Measurements from ENCODE around the gene CDC14B. TPM values are rescaled to one million over a fixed set of nuclear protein-coding genes. Genes with fewer than 3 reads are reported as not detected.

CDC14B gene
- polyA plus RNA-seq, 1 donor from 2014 or later: 7.0 TPM

DNA sequence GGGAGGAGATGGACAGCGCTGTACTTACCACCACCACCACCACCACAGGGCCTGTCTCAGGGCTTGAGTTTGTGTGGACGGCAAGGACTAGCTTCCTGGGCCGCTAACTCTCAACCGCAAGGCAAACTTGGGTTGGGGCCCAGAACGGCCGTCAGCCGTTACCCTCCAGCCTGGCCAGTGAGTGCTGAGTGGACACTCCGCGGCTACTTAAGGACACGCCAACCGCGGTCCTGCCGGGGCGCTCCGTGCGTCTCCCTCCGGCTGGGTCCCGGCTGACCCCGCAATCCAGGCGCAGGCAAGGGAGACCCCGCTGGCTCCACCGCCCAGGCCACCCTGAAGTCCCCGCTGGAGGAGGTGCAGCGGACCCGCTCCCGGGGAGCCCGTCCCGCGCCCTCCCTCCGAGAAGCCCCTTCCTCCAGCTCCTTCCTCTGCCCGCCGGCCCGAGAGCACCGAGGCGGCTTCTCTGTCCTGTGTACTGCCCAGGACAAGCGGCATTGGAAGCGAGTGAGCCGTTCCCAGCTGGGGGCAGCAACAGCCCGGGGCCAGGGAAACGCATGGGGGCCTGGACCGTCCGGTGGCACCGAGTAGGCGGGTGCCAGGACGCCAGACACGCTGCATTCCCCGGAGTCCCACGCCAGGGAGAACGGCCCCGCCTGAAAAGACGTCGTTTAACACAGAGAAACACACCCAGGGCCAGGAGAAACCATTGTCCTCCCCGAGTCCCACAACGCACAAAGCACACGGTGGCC is 123.1 kb downstream of the CDC14B start (continued):
- TF ChIP-seq, protein P1, sequence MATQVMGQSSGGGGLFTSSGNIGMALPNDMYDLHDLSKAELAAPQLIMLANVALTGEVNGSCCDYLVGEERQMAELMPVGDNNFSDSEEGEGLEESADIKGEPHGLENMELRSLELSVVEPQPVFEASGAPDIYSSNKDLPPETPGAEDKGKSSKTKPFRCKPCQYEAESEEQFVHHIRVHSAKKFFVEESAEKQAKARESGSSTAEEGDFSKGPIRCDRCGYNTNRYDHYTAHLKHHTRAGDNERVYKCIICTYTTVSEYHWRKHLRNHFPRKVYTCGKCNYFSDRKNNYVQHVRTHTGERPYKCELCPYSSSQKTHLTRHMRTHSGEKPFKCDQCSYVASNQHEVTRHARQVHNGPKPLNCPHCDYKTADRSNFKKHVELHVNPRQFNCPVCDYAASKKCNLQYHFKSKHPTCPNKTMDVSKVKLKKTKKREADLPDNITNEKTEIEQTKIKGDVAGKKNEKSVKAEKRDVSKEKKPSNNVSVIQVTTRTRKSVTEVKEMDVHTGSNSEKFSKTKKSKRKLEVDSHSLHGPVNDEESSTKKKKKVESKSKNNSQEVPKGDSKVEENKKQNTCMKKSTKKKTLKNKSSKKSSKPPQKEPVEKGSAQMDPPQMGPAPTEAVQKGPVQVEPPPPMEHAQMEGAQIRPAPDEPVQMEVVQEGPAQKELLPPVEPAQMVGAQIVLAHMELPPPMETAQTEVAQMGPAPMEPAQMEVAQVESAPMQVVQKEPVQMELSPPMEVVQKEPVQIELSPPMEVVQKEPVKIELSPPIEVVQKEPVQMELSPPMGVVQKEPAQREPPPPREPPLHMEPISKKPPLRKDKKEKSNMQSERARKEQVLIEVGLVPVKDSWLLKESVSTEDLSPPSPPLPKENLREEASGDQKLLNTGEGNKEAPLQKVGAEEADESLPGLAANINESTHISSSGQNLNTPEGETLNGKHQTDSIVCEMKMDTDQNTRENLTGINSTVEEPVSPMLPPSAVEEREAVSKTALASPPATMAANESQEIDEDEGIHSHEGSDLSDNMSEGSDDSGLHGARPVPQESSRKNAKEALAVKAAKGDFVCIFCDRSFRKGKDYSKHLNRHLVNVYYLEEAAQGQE (IDR thresholded peaks at IDR 0.05; ENCODE audit: borderline replicate concordance): no peak
- TF ChIP-seq POLR2AphosphoS5 (IDR thresholded peaks at IDR 0.05): no peak

DNA sequence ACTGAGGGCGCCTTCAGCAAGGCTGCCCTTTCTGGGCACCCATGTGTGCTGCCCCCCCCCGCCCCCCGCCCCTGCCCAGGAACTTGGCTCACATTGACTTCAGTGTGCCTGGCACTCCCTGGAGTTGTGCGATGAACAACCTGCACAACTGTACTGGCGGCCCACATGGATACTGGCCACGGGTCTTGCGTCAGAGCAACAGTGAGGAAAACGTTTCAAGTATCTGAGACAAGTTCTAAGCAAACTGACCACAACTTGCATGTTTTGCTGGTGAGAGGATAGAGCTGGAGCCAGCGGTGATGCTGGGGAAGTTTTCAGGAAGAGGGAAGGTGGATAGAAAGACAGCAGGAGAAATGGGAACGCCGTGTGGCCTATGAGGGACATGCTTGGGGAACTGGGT is 124.3 kb downstream of the CDC14B start:
- H3K27ac ChIP-seq (ENCODE audit: low read length): no peak overlapping the region

More for the DNA sequence above, 124.3 kb downstream of the CDC14B start:
- no peak overlapping the region for H3K4me2 ChIP-seq (ENCODE audit: low read length)
- no peaks in the 10 kb centered on the region for H3K36me3 ChIP-seq (ENCODE audit: insufficient read depth, low read length)
- H3K9ac ChIP-seq (ENCODE audit: low read length): no peak overlapping the region
- no peaks in the 10 kb centered on the region for H3F3A ChIP-seq (ENCODE audit: insufficient read depth, low read length, poor library complexity, severe bottlenecking)
- H3K9me3 ChIP-seq (ENCODE audit: low read length): no peaks in the 10 kb centered on the region
- H4K20me1 ChIP-seq (ENCODE audit: insufficient read depth): no peaks in the 10 kb centered on the region
- H3K27me3 ChIP-seq (ENCODE audit: insufficient read depth, low read depth, low read length): no peaks in the 10 kb centered on the region
- H2AFZ ChIP-seq (ENCODE audit: low read depth, low read length): no peak overlapping the region
- H3K9me2 ChIP-seq (ENCODE audit: insufficient read depth, low read length): no peaks in the 10 kb centered on the region
- no peak for TF ChIP-seq MXI1 (conservative IDR thresholded peaks at IDR 0.05; ENCODE audit: poor library complexity, severe bottlenecking)
- no peak for TF ChIP-seq EP300 (conservative IDR thresholded peaks at IDR 0.05; ENCODE audit: poor library complexity, severe bottlenecking)
- TF ChIP-seq SMC3 (conservative IDR thresholded peaks at IDR 0.05; ENCODE audit: poor library complexity): no peak
- no peak for TF ChIP-seq RAD21 (conservative IDR thresholded peaks at IDR 0.05)
- no peak for TF ChIP-seq POLR2AphosphoS5 (IDR thresholded peaks at IDR 0.05)
- TF ChIP-seq, protein P1 (IDR thresholded peaks at IDR 0.05; ENCODE audit: borderline replicate concordance): no peak
- no peak for TF ChIP-seq EZH2 (IDR thresholded peaks at IDR 0.05; ENCODE audit: borderline replicate concordance, insufficient read depth, low read length, poor library complexity, severe bottlenecking)
- TF ChIP-seq, protein P2, sequence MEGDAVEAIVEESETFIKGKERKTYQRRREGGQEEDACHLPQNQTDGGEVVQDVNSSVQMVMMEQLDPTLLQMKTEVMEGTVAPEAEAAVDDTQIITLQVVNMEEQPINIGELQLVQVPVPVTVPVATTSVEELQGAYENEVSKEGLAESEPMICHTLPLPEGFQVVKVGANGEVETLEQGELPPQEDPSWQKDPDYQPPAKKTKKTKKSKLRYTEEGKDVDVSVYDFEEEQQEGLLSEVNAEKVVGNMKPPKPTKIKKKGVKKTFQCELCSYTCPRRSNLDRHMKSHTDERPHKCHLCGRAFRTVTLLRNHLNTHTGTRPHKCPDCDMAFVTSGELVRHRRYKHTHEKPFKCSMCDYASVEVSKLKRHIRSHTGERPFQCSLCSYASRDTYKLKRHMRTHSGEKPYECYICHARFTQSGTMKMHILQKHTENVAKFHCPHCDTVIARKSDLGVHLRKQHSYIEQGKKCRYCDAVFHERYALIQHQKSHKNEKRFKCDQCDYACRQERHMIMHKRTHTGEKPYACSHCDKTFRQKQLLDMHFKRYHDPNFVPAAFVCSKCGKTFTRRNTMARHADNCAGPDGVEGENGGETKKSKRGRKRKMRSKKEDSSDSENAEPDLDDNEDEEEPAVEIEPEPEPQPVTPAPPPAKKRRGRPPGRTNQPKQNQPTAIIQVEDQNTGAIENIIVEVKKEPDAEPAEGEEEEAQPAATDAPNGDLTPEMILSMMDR (IDR thresholded peaks at IDR 0.05; ENCODE audit: poor library complexity, severe bottlenecking): no peak
- TF ChIP-seq TAF1 (IDR thresholded peaks at IDR 0.05; ENCODE audit: low read depth): no peak
- no peak overlapping the region for H3K4me3 ChIP-seq (ENCODE audit: low read length)
- H3K79me2 ChIP-seq (replicated peaks; ENCODE audit: insufficient read depth, low read length): no peaks in the 10 kb centered on the region

Data from neural cell (in vitro differentiated cells).